Stimulated activated CD8-positive, alpha-beta memory T cell treated with anti-CD3 and anti-CD28 coated beads, Interleukin-4, amount 100 ng/mL, for 48 hours (primary cell): ENCODE data around the gene HERC2.
"Not testable (repeated sequence)": the region's sequence is repeated elsewhere in the genome, so short reads cannot be mapped to it uniquely, and the experiment has no call there.

Experiments
- DNase-seq: peaks from one replicate; pipeline ENCODE4 v3.0.0-alpha.2; 2020

The HERC2 gene

GRCh38 chr15:28221696-28222095, 100.3 kb downstream of the HERC2 start:
- not testable (repeated sequence) for DNase-seq

- DNase-seq: no peak
Measured at GRCh38 chr15:28219116-28219515, 102.9 kb downstream of the HERC2 start.

- DNase-seq: not testable (repeated sequence)
Measured at GRCh38 chr15:28216946-28217546, 104.9 kb downstream of the HERC2 start.

GRCh38 chr15:28215521-28215920, 106.5 kb downstream of the HERC2 start:
- not testable (repeated sequence) for DNase-seq

- DNase-seq: not testable (repeated sequence)
Measured at GRCh38 chr15:28214006-28214790, 107.8 kb downstream of the HERC2 start.

- DNase-seq: not testable (repeated sequence)
Measured at GRCh38 chr15:28213393-28213792, 108.6 kb downstream of the HERC2 start.

- DNase-seq: no peak
Measured at GRCh38 chr15:28208583-28208982, 113.4 kb downstream of the HERC2 start.

GRCh38 chr15:28205640-28206039, 116.3 kb downstream of the HERC2 start:
- DNase-seq: not testable (repeated sequence)

- DNase-seq: not testable (repeated sequence)
Measured at GRCh38 chr15:28203055-28203828, 118.7 kb downstream of the HERC2 start.

GRCh38 chr15:28202124-28202523, 119.9 kb downstream of the HERC2 start:
- DNase-seq: not testable (repeated sequence)

- DNase-seq: not testable (repeated sequence)
Measured at GRCh38 chr15:28198215-28198614, 123.8 kb downstream of the HERC2 start.

GRCh38 chr15:28197694-28198093, 124.3 kb downstream of the HERC2 start:
- not testable (repeated sequence) for DNase-seq

GRCh38 chr15:28196581-28196980, 125.4 kb downstream of the HERC2 start:
- not testable (repeated sequence) for DNase-seq

GRCh38 chr15:28192772-28193171, 129.2 kb downstream of the HERC2 start:
- DNase-seq: no peak

GRCh38 chr15:28191832-28192231, 130.1 kb downstream of the HERC2 start:
- DNase-seq: no peak

- no peak for DNase-seq
Measured at GRCh38 chr15:28190391-28191174, 131.4 kb downstream of the HERC2 start.

GRCh38 chr15:28185148-28185895, 136.7 kb downstream of the HERC2 start:
- no peak for DNase-seq

- no peak for DNase-seq
Measured at GRCh38 chr15:28184166-28184565, 137.8 kb downstream of the HERC2 start.

GRCh38 chr15:28182731-28183130, 139.2 kb downstream of the HERC2 start:
- DNase-seq: no peak

GRCh38 chr15:28182216-28182615, 139.8 kb downstream of the HERC2 start:
- DNase-seq: no peak

GRCh38 chr15:28181366-28181765, 140.6 kb downstream of the HERC2 start:
- no peak for DNase-seq

- no peak for DNase-seq
Measured at GRCh38 chr15:28179270-28179669, 142.7 kb downstream of the HERC2 start.
